ENCODE measurements around the gene PPP2R3B.

- TF ChIP-seq CTCF (IDR thresholded peaks at IDR 0.05) (no peak), POLR2A (IDR thresholded peaks at IDR 0.05) (no peak)
These were observed 34.5 kb downstream of the PPP2R3B start for GRCh38 chrX:352181-352580.

All from heart left ventricle (tissue), 13 donors.